GM10266 (cell line): ENCODE results near the gene DIAPH2.

Experiments
- DNase-seq: peaks from one replicate; pipeline ENCODE4 v3.0.0; 2012; ENCODE audit errors: extremely low spot score
- CTCF ChIP-seq: IDR thresholded peaks from 2 replicates; pipeline ENCODE4 v1.5.1; 2012; ENCODE audit warnings: mild to moderate bottlenecking, low read depth; ENCODE audit not compliant: control insufficient read depth, insufficient read depth; ENCODE audit errors: missing control alignments

The DIAPH2 gene

GRCh38 chrX:96743367-96744073 is 58.9 kb downstream of the DIAPH2 start:
- TF ChIP-seq CTCF: no peak
- DNase-seq: no peak

GRCh38 chrX:96752781-96753180 is 68.1 kb downstream of the DIAPH2 start:
- DNase-seq: no peak
- no peak for TF ChIP-seq CTCF

- TF ChIP-seq CTCF: no peak
- no peak for DNase-seq
Observed at GRCh38 chrX:96753230-96753629, 68.6 kb downstream of the DIAPH2 start.

- TF ChIP-seq CTCF: no peak
- no peak for DNase-seq
Observed at GRCh38 chrX:96756491-96756890, 71.8 kb downstream of the DIAPH2 start.

GRCh38 chrX:96761566-96761965 is 76.9 kb downstream of the DIAPH2 start:
- no peak for DNase-seq
- no peak for TF ChIP-seq CTCF

- no peak for TF ChIP-seq CTCF
- DNase-seq: no peak
Observed at GRCh38 chrX:96763608-96764007, 79.0 kb downstream of the DIAPH2 start.

- no peak for TF ChIP-seq CTCF
- no peak for DNase-seq
Observed at GRCh38 chrX:96764864-96765263, 80.2 kb downstream of the DIAPH2 start.
